DOHH2 (cell line): ENCODE results near the gene SMOC1.

ENCODE experiments used
- H3F3A ChIP-seq: fragments of 200-600 bp; sonication (generic), shearing (Covaris generic); 2 replicates; pipeline ENCODE4 v1.6.0; 2016; ENCODE audit warnings: antibody characterized with exemption, mild to moderate bottlenecking; ENCODE audit not compliant: control insufficient read depth, insufficient read depth
- H3K27ac ChIP-seq: fragments of 200-600 bp; sonication (generic); 2 replicates; pipeline ENCODE4 v1.5.1; 2014; ENCODE audit warnings: low read depth, mild to moderate bottlenecking, low read length, moderate library complexity
- H3K27me3 ChIP-seq: fragments of 200-600 bp; sonication (generic); 2 replicates; pipeline ENCODE4 v1.6.1; 2014; ENCODE audit warnings: mild to moderate bottlenecking, low read length, mixed read lengths; ENCODE audit not compliant: control insufficient read depth
- H3K36me3 ChIP-seq: fragments of 200-600 bp; sonication (generic); 2 replicates; pipeline ENCODE4 v1.6.1; 2014; ENCODE audit warnings: mild to moderate bottlenecking, low read length, moderate library complexity, mixed read lengths; ENCODE audit not compliant: control insufficient read depth
- H3K4me1 ChIP-seq: fragments of 200-600 bp; sonication (generic); 2 replicates; pipeline ENCODE4 v1.6.1; 2014; ENCODE audit warnings: mild to moderate bottlenecking, low read length, mixed read lengths; ENCODE audit not compliant: control insufficient read depth
- H3K4me2 ChIP-seq: fragments of 200-600 bp; sonication (generic); 2 replicates; pipeline ENCODE4 v1.6.0; 2014; ENCODE audit warnings: mild to moderate bottlenecking, low read length, moderate library complexity
- H3K4me3 ChIP-seq: fragments of 200-600 bp; sonication (generic); 2 replicates; pipeline ENCODE4 v1.5.1; 2014; ENCODE audit warnings: mild to moderate bottlenecking, low read length, mixed read lengths
- H3K79me2 ChIP-seq: fragments of 200-600 bp; sonication (generic); 2 replicates; pipeline ENCODE4 v1.6.1; 2014; ENCODE audit warnings: mild to moderate bottlenecking, low read length, mixed read lengths; ENCODE audit not compliant: control insufficient read depth
- H3K9me2 ChIP-seq: fragments of 200-600 bp; sonication (generic); replicated peaks from 2 replicates; pipeline ENCODE4 v1.6.1; 2014; ENCODE audit warnings: mild to moderate bottlenecking, low read length, mixed read lengths; ENCODE audit not compliant: control insufficient read depth
- H3K9me3 ChIP-seq: fragments of 200-600 bp; sonication (generic); 2 replicates; pipeline ENCODE4 v1.6.1; 2014; ENCODE audit warnings: antibody characterized with exemption, low read length, mixed read lengths; ENCODE audit not compliant: control insufficient read depth, insufficient read depth
- H4K20me1 ChIP-seq: fragments of 200-600 bp; sonication (generic); 2 replicates; pipeline ENCODE4 v1.6.0; 2014; ENCODE audit warnings: low read depth, mild to moderate bottlenecking, antibody characterized with exemption, low read length, moderate library complexity; ENCODE audit not compliant: control insufficient read depth, insufficient read depth
- EZH2phosphoT487 ChIP-seq: fragments of 200-600 bp; sonication (generic); IDR thresholded peaks from 2 replicates; pipeline ENCODE4 v1.6.1; 2017; ENCODE audit warnings: borderline replicate concordance, mild to moderate bottlenecking, antibody characterized with exemption, low read length, moderate library complexity, mixed read lengths
- TF ChIP-seq, protein P1 (sequence below): fragments of 200-600 bp; sonication (generic); IDR thresholded peaks from one replicate; pipeline ENCODE4 v1.5.1; 2014; ENCODE audit warnings: antibody characterized with exemption, mild to moderate bottlenecking, low read depth, low read length; ENCODE audit not compliant: poor library complexity, severe bottlenecking

The SMOC1 gene

DNA sequence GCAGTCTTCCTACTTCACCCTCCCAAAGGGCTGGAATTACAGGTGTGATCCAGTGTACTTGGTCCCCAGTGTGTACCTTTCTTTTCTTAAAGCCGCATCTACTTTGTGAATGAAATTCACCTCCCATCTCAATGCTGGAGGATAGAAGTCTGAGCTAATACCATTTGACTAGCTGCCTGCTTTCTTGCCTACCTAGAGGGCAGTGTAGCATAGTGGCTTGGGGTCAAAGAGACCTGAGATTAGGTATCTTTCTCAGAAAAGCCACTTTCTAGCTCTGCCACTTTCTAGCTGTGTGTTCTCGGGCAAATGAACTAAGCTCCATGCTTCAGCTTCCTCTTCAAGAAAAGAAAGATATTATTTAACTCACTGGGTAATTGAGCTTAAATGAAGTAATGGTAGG lies 16.9 kb downstream of the SMOC1 start:
- H3K27ac ChIP-seq: no peak overlapping the region
- no peaks in the 10 kb centered on the region for H3K9me2 ChIP-seq
- no peak overlapping the region for H3K4me3 ChIP-seq
- no peak overlapping the region for H3K4me2 ChIP-seq
- no peaks in the 10 kb centered on the region for H3K79me2 ChIP-seq
- H3K9me3 ChIP-seq: 0 out of 2 replicates have a peak, but pooled peaks cover 6% of the 10 kb centered on the region
- no peaks in the 10 kb centered on the region for H3F3A ChIP-seq
- TF ChIP-seq, protein P1, sequence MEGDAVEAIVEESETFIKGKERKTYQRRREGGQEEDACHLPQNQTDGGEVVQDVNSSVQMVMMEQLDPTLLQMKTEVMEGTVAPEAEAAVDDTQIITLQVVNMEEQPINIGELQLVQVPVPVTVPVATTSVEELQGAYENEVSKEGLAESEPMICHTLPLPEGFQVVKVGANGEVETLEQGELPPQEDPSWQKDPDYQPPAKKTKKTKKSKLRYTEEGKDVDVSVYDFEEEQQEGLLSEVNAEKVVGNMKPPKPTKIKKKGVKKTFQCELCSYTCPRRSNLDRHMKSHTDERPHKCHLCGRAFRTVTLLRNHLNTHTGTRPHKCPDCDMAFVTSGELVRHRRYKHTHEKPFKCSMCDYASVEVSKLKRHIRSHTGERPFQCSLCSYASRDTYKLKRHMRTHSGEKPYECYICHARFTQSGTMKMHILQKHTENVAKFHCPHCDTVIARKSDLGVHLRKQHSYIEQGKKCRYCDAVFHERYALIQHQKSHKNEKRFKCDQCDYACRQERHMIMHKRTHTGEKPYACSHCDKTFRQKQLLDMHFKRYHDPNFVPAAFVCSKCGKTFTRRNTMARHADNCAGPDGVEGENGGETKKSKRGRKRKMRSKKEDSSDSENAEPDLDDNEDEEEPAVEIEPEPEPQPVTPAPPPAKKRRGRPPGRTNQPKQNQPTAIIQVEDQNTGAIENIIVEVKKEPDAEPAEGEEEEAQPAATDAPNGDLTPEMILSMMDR: no peak
- TF ChIP-seq EZH2phosphoT487: no peak
- no peaks in the 10 kb centered on the region for H3K27me3 ChIP-seq
- no peaks in the 10 kb centered on the region for H4K20me1 ChIP-seq
- H3K4me1 ChIP-seq: no peaks in the 10 kb centered on the region
- H3K36me3 ChIP-seq: no peaks in the 10 kb centered on the region

DNA sequence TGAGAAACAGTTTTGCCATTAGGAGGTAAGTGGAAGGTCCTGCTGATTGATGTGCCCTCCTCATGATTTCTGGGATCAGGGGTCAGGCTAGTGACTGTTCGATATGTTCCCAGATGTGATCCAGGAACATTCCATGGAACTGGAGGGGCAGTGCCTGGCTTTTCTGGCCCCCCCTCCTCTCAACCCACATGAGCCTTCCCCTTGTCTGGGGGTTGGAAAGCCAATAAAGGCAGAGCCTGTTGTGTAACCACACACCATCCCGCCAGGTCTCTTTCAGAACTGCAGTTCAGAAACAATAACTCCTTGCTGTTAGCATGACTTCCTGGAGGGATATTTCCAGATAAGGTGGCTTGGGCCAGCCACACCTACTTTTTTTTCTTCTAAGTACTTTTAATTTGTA lies 17.8 kb downstream of the SMOC1 start:
- Histone ChIP-seq H3K36me3 (no peaks in the 10 kb centered on the region), H3K9me3 (0 out of 2 replicates have a peak, but pooled peaks cover 6% of the 10 kb centered on the region), H3K79me2 (no peaks in the 10 kb centered on the region), H3K27ac (no peak overlapping the region), H3K27me3 (no peaks in the 10 kb centered on the region), H3K4me3 (no peak overlapping the region), H3K4me1 (no peaks in the 10 kb centered on the region), H4K20me1 (no peaks in the 10 kb centered on the region), H3K9me2 (no peaks in the 10 kb centered on the region), H3K4me2 (no peak overlapping the region), H3F3A (no peaks in the 10 kb centered on the region)
- TF ChIP-seq EZH2phosphoT487: no peak
- TF ChIP-seq, protein P1: no peak

DNA sequence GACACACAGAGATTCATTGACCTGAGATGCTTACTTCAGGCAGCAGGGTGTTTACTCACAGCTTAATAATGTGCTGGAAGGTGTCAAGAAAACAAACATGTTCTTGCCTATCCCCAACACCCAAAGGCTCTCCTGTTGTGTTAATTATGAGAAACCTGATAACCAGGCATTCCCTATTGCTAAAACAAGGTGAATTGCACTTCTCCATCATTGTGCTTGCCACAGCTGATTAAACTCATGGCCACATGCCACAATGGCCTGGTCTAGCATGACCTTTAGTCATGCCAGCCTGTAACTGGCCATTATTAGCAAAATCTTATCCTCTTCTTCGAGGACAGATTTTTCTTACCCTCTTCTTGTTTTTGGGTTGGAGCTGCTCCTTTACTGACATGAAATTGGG lies 21.4 kb downstream of the SMOC1 start:
- Histone ChIP-seq H3K9me3 (0 out of 2 replicates have a peak, but pooled peaks cover 6% of the 10 kb centered on the region), H3K36me3 (no peaks in the 10 kb centered on the region), H4K20me1 (no peaks in the 10 kb centered on the region), H3K4me2 (no peak overlapping the region), H3K27me3 (no peaks in the 10 kb centered on the region), H3K4me1 (no peaks in the 10 kb centered on the region), H3K9me2 (no peaks in the 10 kb centered on the region), H3K79me2 (no peaks in the 10 kb centered on the region), H3K4me3 (no peak overlapping the region), H3F3A (no peaks in the 10 kb centered on the region), H3K27ac (no peak overlapping the region)
- TF ChIP-seq EZH2phosphoT487: no peak
- TF ChIP-seq, protein P1: no peak
